NCI-H226 (cell line): ENCODE results near the gene TRIM52.
A peak's percentile ranks its signal among the peaks of the same experiment; 100 is the strongest.
"Not testable (repeated sequence)": the region's sequence is repeated elsewhere in the genome, so short reads cannot be mapped to it uniquely, and the experiment has no call there.

Experiments used
- DNase-seq: peaks from one replicate; pipeline ENCODE4 v3.0.0-alpha.2; 2015

The TRIM52 gene

DNA sequence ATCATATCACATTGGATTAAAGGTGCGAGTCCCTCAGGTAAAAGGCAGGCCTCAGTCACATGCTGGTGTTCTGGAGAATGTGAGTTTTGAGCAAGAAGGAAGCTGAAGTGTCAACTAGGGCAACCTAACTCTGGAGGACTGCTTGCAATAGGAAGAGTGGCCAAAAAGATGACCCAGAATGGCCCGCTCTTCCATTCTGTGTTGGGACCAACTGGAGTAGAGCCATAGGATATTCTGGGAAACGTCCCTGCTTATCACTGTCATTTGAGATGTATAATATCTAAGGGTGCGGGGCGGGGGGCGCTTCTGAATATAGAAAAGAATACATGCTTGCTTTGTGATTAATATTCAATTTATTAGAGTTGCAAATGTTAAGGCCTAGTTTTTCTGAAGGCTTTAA lies 48.9 kb downstream of the TRIM52 start:
- no peak for DNase-seq

DNA sequence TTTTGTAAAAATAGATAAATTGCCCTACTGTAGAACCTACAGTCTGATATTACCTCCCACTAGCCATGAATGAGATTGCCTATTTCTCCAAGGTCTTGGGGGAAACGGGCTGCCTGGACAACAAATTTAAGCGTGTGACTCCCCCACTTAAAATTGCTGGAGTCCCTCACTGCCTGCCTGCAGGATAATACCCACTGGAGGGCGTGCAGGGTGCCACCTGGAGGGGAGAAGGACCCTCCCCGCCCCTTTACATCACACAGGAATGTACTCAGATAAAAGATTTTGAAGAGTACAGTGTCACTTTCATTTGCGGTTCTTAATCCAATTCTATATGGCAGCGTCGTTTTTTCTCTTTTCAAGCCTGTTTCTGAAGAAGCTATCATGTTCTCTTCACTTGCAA lies 49.7 kb downstream of the TRIM52 start:
- no peak for DNase-seq

DNA sequence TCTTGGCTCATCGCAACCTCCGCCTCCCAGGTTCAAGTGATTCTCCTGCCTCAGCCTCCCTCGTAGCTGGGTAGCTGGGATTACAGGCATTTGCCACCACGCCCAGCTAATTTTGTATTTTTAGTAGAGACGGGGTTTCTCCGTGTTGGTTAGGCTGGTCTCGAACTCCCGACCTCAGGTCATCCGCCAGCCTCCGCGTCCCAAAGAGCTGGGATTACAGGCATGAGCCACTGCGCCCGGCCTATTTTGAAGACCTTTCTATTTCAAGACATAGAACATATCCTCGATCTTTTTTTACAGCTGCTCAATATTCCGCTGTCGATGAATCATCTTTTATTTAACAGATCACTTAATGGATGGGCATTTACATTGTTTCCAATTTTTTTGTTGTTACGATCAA lies 50.2 kb downstream of the TRIM52 start:
- not testable (repeated sequence) for DNase-seq

DNA sequence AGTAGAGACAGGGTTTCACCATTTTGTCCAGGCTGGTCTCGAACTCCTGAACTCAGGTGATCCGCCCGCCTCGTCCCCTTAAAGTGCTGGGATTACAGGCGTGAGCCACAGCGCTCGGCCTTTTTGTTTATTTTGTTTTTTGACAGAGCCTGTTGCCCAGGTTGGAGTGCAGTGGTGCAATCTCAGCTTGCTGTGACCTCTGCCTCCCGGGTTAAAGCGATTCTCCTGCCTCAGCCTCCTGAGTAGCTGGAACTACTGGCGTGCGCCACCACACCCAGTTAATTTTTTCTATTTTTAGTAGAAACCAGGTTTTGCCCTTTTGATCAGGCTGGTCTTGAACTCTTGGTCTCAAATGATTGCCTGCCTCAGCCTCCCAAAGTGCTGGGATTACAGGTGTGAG lies 50.8 kb downstream of the TRIM52 start:
- DNase-seq, result not testable (repeated sequence)

DNA sequence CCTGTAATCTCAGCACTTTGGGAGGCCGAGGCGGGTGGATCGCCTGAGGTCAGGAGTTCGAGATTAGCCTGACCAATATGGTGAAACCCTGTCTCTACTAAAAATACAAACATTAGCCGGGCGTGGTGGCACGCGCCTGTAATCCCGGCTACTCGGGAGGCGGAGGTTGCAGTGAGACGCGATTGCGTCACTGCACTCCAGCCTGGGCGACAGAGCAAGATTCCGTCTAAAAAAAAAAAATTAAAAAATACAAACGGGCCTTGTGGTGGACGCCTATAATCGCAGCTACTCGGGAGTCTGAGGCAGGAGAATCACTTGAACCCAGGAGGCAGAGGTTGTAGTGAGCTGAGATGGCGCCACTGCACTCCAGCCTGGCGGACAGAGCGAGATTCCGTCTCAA lies 51.9 kb downstream of the TRIM52 start:
- not testable (repeated sequence) for DNase-seq

DNA sequence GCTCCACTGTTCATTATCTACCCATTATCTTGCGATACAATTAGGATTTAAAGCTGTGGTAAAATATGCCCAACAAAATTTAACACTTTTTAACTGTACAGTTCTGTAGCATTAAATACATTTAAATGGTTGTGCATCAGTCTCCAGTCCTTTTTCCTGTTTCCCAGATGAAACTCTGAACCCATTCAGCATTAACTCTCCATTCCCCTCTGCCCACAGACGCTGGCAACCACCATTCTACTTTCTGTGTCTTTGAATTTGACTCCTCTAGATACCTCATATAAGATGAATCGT lies 53.0 kb downstream of the TRIM52 start:
- DNase-seq, result no peak

DNA sequence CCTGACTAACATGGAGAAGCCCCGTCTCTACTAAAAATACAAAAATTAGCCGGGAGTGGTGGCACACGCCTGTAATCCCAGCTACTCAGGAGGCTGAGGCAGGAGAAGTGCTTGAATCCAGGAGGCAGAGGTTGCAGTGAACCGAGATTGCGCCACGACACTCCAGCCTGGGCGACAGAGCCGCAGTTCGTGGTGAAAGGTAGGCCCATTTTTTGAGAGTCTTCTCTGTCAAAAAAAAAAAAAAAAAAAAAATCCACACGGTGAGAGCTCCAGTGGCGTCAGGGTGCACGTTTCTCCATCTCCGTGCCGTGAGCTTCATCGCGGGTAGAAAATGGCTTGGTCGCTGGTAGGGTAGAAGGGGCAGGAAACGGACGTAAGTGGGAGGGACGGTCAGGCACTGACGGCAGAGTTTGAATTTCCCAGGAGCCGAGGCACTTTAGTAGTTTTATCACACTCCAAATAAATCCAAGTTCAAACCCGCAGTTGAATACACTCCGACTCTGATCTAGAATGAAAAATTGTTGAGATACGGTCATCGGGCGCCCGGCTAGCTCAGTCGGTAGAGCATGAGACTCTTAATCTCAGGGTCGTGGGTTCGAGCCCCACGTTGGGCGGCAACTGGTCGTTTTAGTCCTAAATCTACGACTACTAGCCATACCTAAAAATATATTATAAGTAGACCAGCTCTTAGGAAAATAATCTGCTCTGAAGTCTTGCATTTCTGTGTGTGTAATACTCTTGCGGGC lies 53.6 kb downstream of the TRIM52 start:
- DNase-seq, result peak; percentile 86

DNA sequence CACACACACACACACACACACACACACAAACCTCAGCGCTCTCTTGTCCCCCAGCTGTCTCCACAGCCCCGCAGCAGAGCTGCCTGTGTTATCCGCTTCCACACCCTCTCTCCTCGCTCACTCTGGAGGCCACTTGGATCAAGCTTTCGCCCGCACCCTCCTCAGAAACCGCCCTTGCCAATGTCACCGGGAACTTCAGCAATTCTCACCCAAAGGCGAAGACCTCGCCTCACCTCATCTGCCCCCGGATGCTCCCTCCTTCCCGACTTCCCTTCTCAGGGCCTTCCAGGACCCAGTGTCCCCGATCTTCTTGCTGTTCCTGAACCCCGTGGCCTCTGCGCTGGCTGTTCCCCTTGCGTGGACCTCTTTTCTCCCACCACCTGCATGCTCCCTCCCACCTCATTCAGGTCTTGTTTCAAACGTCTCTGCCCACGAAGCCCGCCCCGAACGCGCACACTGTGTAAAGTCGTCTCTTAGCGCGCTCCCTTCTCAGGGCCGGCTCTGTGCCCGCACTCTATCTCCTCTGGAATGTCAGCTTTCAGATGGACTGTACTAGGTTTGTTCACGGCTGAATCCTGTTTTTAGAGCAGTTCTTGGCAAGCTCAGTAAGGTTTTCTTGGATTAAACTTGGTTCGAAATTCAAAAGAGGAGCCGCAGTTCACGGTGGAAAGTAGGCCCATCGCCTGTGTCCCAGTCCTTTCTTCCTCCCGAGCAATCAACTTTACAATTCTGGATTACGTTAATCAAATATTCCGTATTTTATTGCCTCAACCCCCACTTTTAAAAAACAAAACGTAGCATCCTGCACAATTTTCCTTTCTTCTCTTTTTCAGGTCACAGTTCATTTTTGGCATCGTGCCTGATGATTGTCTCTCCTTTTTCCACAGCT lies 54.9 kb downstream of the TRIM52 start:
- DNase-seq, result no peak
